ENCODE measurements around the gene MYH6. TPM values are rescaled to one million over a fixed set of nuclear protein-coding genes. Genes with fewer than 3 reads are reported as not detected.
"Not testable (repeated sequence)": the region's sequence is repeated elsewhere in the genome, so short reads cannot be mapped to it uniquely, and the experiment has no call there.

The MYH6 gene
- total RNA-seq = 1,000 to 10,000 TPM in 1 of 4 donors, 100 to 1,000 TPM in 1, 10 to 100 TPM in 2; 20.4 to 1,496 (median 303) TPM

DNA sequence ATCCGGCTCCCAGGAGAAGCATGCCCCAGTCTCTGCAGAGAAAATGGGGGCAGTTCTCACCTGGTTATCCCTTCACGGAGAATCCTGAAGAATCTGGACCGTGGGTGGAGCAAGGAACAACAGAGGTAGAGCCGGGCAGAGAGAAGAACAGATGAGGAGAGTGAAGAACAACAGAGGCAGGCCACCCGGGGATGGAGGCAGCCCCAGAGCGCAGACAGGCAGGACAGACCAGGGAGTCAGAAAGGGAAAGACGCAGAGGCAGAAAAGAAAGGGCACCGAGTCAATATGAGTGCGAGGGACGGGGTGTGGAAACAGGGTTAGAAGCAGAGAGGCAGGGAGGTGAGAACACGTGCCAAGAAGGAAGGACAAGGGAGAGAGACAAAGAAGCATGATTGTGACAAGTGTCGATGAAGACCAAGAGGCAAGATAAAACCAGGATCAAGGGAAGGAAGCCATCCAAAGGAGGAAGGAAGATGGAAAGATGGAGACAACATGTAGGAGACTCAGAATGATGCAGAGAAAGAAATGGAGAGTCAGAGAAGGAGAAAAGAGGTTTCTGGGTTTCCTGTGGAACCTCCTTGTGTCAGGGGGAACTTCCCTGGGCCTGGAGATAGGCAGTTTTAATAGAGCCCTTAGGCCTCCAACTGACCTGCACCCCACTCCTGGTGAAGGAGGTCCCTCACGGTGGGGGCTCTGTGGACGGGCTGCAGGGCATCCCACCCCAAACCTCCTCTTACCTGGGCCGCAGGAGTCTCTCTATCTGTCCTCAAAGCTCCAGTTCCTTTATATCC lies at the start of gene MYH6:
Gene MYH6 (minus strand): TSS at position 758 of the 791 bp plus-strand sequence. CDS start 1,050 bp downstream, outside the sequence.
- in situ Hi-C loops (cut with MboI; ENCODE audit: low sequenced_read_pairs in 4 of 4) = no loop called here

GRCh38 chr14:23456883-23457586 lies 49.0 kb upstream of the MYH6 start:
- H3K27ac ChIP-seq; H3K36me3 ChIP-seq; H3K4me1 ChIP-seq; in situ Hi-C loops (cut with MboI; ENCODE audit: low sequenced_read_pairs in 4 of 4); intact Hi-C loops (cut with DNase I; ENCODE audit: low total_unique reads); H3K27me3 ChIP-seq; H3K9me3 ChIP-seq; DNase-seq; H3K4me3 ChIP-seq: not testable (repeated sequence)
- peak in 1 of 2 donors; percentile 19 for ATAC-seq

More for the DNA sequence above, at the start of gene MYH6:
- TF ChIP-seq, protein P1, sequence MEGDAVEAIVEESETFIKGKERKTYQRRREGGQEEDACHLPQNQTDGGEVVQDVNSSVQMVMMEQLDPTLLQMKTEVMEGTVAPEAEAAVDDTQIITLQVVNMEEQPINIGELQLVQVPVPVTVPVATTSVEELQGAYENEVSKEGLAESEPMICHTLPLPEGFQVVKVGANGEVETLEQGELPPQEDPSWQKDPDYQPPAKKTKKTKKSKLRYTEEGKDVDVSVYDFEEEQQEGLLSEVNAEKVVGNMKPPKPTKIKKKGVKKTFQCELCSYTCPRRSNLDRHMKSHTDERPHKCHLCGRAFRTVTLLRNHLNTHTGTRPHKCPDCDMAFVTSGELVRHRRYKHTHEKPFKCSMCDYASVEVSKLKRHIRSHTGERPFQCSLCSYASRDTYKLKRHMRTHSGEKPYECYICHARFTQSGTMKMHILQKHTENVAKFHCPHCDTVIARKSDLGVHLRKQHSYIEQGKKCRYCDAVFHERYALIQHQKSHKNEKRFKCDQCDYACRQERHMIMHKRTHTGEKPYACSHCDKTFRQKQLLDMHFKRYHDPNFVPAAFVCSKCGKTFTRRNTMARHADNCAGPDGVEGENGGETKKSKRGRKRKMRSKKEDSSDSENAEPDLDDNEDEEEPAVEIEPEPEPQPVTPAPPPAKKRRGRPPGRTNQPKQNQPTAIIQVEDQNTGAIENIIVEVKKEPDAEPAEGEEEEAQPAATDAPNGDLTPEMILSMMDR (IDR thresholded peaks at IDR 0.05 in 4 of 5, conservative IDR thresholded peaks at IDR 0.05 in 1 of 5) = no peak
- TF ChIP-seq POLR2A (IDR thresholded peaks at IDR 0.05) = peak in 1 of 2 donors; percentile 19
- intact Hi-C loops (cut with DNase I; ENCODE audit: low total_unique reads) = loop anchor here (2.0 kb wide), 1 partner anchor 37 kb away; no protein-coding TSS in a partner anchor
- H3K9me3 ChIP-seq = no peaks in the 10 kb centered on the region
- DNase-seq = no peak
- H3K4me1 ChIP-seq = peaks cover 10 to 53% of the 10 kb centered on the region in 2 donors
- peak within 1 kb of the TSS; percentile 79 to 90 (median 84) for H3K27ac ChIP-seq
- H3K27me3 ChIP-seq = no peaks in the 10 kb centered on the region
- ATAC-seq = no peak
- no peaks in the 10 kb centered on the region for H3K36me3 ChIP-seq
- peak within 1 kb of the TSS in 2 of 4 donors; percentile 18 to 47 for H3K4me3 ChIP-seq

DNA sequence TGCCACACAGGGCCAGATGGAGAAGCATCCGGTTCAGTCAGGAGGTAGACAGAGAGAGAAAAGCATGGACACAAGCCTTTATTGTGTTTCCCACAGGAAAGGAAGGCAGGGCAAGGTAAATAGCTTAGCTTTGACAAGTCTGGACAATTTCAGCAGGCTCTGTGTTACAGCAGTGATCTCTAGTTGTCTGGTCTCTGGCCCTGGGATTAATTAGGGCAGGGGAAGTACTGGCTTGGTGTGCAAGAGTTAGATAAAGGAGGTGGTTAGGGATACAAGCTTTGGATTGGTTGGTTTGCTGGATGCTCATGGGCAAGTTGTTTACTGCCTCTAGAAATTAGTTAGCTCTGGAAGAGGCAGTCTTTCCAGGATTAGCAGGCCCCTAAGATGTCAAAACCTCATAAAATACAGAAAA lies 46.4 kb upstream of the MYH6 start:
- Histone ChIP-seq H3K27me3 (no peaks in the 10 kb centered on the region), H3K27ac (no peak overlapping the region), H3K9me3 (no peaks in the 10 kb centered on the region), H3K36me3 (no peaks in the 10 kb centered on the region), H3K4me3 (no peak overlapping the region), H3K4me1 (no peaks in the 10 kb centered on the region)
- intact Hi-C loops (cut with DNase I; ENCODE audit: low total_unique reads) = no loop called here
- no peak for TF ChIP-seq POLR2A (IDR thresholded peaks at IDR 0.05)
- TF ChIP-seq, protein P1 (IDR thresholded peaks at IDR 0.05 in 4 of 5, conservative IDR thresholded peaks at IDR 0.05 in 1 of 5) = no peak
- no peak for ATAC-seq
- in situ Hi-C loops (cut with MboI; ENCODE audit: low sequenced_read_pairs in 4 of 4) = no loop called here
- DNase-seq = no peak

DNA sequence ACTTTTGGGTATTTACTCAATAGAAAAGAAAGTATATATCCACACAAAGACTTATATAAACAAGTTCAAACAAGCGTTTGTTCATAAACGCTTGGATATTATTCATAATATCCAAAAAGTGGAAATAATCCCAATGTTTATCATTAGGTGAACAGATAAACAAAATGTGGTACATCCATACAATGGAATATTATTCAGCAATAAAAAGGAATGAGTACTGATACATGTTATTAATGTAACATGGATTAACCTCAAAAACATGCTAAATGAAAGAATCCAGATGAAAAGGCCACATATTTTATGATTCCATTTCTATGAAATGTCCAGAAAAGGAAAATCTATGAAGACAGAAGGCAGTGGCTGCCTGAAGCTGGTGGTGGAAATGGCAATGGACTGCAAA lies 44.2 kb upstream of the MYH6 start:
- intact Hi-C loops (cut with DNase I; ENCODE audit: low total_unique reads) = no loop called here

More for the DNA sequence above, 44.2 kb upstream of the MYH6 start:
- in situ Hi-C loops (cut with MboI; ENCODE audit: low sequenced_read_pairs in 4 of 4) = no loop called here
- Histone ChIP-seq H3K9me3 (no peaks in the 10 kb centered on the region), H3K27ac (no peak overlapping the region), H3K36me3 (no peaks in the 10 kb centered on the region), H3K27me3 (no peaks in the 10 kb centered on the region), H3K4me1 (no peaks in the 10 kb centered on the region), H3K4me3 (no peak overlapping the region)
- ATAC-seq (no peak), DNase-seq (no peak)
- no peak for TF ChIP-seq POLR2A (IDR thresholded peaks at IDR 0.05)
- TF ChIP-seq, protein P1 (IDR thresholded peaks at IDR 0.05 in 4 of 5, conservative IDR thresholded peaks at IDR 0.05 in 1 of 5) = no peak
